Measurements from ENCODE around the gene LRRC38.
"Not testable (repeated sequence)": the region's sequence is repeated elsewhere in the genome, so short reads cannot be mapped to it uniquely, and the experiment has no call there.

The LRRC38 gene

DNA sequence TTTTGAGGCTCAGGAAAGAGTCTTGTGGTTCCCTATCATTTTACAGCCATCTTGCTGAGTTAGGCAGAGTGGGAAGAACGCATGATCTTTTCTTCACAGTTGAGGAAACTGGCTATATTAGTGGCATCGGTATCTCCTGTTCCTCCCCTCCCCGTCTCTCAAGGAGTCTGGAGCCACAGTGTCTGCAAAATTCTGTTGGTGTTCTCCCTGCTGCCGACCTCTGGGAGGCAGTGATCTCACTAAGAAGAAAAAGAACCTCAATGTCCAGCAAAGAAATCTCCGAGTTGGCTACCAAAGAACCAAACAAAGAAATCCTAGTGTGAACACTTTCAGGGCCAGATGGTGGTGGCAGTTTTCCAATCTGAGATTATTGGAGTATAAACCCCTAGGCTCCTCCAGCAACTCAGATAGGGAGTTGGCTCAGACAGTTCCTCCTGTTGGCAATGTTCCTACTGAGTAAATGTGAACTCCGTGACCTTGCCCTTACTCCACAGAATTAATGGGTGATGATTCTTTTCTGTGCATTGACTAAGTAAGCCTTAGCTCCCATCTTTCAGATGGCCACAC lies 62.3 kb downstream of the LRRC38 start:
- H3K4me3 ChIP-seq (ENCODE audit: low read depth, low read length) = no peak overlapping the region
- DNase-seq (ENCODE audit: low read depth) = peak; percentile 67
- peak; percentile 30 for TF ChIP-seq CTCF (IDR thresholded peaks at IDR 0.05; ENCODE audit: control insufficient read depth, extremely low read depth, insufficient read depth)

- TF ChIP-seq CTCF (IDR thresholded peaks at IDR 0.05; ENCODE audit: control insufficient read depth, extremely low read depth, insufficient read depth) = no peak
- DNase-seq (ENCODE audit: low read depth) = no peak
- H3K4me3 ChIP-seq (ENCODE audit: low read depth, low read length) = no peak overlapping the region
Measured at GRCh38 chr1:13450204-13450603, 63.6 kb downstream of the LRRC38 start.

DNA sequence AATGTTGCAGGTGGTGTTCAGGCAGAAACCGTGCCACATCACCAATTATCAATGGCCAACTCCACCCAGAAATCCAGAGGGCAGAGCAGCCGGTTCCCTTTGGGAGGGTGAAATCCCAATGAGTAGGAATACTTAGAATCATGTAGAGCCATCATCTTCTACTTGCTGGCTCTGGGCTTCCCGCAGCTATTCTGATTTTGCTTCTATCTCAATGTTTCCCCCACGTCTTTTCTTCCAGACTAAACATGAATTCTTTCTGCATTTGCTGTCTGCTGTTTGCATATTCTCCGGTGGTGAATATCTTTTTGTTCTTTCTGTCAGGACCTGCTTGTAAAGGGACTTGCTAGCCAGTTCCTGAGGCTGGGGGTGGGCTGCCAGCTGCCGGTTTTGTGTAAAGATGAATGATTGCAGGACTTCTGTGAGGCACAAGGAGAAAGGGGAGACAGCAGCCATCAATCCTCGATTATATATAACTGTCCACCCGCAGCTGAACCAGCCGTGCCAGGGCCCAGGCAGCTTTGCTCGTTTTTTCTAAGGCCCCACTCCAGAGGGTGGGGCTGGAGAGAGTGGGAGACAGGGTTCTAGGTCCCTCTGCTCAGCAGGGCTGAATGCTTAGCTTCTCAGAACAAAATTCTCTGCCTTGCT lies 70.3 kb downstream of the LRRC38 start:
- DNase-seq (ENCODE audit: low read depth) = no peak
- no peak overlapping the region for H3K4me3 ChIP-seq (ENCODE audit: low read depth, low read length)
- no peak for TF ChIP-seq CTCF (IDR thresholded peaks at IDR 0.05; ENCODE audit: control insufficient read depth, extremely low read depth, insufficient read depth)

DNA sequence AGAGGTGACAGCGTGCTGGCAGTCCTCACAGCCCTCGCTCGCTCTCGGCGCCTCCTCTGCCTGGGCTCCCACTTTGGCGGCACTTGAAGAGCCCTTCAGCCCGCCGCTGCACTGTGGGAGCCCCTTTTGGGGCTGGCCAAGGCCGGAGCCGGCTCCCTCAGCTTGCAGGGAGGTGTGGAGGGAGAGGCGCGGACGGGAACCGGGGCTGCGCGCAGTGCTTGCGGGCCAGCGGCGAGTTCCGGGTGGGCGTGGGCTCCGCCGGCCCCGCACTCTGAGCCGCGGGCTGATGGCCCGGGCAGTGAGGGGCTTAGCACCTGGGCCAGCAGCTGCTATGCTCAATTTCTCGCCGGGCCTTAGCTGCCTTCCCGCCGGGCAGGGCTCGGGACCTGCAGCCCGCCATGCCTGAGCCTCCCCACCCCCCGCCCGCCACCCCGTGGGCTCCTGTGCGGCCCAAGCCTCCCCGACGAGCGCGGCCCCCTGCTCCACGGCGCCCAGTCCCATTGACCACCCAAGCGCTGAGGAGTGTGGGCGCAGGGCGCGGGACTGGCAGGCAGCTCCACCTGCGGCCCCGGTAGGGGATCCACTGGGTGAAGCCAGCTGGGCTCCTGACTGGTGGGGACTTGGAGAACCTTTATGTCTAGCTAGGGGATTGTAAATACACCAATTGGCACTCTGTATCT lies 74.6 kb downstream of the LRRC38 start:
- DNase-seq (ENCODE audit: low read depth) = not testable (repeated sequence)

GRCh38 chr1:13435458-13435857 lies 78.3 kb downstream of the LRRC38 start:
- no peak for DNase-seq (ENCODE audit: low read depth)

More for the DNA sequence above, 74.6 kb downstream of the LRRC38 start:
- not testable (repeated sequence) for H3K4me3 ChIP-seq (ENCODE audit: low read depth, low read length)

DNA sequence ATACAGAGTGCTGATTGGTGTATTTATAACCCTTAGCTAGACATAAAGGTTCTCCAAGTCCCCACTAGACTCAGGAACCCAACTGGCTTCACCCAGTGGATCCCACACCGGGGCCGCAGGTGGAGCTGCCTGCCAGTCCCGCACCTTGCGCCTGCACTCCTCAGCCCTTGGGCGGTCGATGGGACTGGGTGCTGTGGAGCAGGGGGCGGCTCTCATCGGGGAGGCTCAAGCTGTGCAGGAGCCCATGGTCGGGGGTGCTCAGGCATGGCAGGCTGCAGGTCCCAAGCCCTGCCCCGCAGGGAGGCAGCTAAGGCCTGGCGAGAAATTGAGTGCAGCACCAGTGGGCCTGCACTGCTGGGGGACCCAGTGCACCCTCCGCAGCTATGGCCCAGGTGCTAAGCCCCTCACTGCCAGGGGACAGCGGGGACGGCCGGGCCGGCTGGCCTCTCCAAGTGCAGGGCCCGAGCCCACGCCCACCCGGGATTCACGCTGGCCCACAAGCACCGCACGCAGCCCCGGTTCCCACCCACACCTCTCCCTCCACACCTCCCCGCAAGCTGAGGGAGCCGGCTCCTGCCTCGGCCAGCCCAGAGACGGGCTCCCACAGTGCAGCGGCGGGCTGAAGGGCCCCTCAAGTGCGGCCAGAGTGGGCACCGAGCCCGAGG lies 80.0 kb downstream of the LRRC38 start:
- H3K4me3 ChIP-seq (ENCODE audit: low read depth, low read length); DNase-seq (ENCODE audit: low read depth): not testable (repeated sequence)

More at GRCh38 chr1:13435458-13435857, 78.3 kb downstream of the LRRC38 start:
- no peak for TF ChIP-seq CTCF (IDR thresholded peaks at IDR 0.05; ENCODE audit: control insufficient read depth, extremely low read depth, insufficient read depth)
- H3K4me3 ChIP-seq (ENCODE audit: low read depth, low read length) = no peak overlapping the region

GRCh38 chr1:13432251-13432650 lies 81.6 kb downstream of the LRRC38 start:
- no peak for DNase-seq (ENCODE audit: low read depth)
- no peak for TF ChIP-seq CTCF (IDR thresholded peaks at IDR 0.05; ENCODE audit: control insufficient read depth, extremely low read depth, insufficient read depth)
- H3K4me3 ChIP-seq (ENCODE audit: low read depth, low read length) = no peak overlapping the region
